ENCODE results near the gene HOXC4. TPM values are rescaled to one million over a fixed set of nuclear protein-coding genes. Genes with fewer than 3 reads are reported as not detected.
"Not testable (repeated sequence)": the region's sequence is repeated elsewhere in the genome, so short reads cannot be mapped to it uniquely, and the experiment has no call there.

Gene HOXC4
- total RNA-seq, 1 donor from 2014 or later, result not detected

DNA sequence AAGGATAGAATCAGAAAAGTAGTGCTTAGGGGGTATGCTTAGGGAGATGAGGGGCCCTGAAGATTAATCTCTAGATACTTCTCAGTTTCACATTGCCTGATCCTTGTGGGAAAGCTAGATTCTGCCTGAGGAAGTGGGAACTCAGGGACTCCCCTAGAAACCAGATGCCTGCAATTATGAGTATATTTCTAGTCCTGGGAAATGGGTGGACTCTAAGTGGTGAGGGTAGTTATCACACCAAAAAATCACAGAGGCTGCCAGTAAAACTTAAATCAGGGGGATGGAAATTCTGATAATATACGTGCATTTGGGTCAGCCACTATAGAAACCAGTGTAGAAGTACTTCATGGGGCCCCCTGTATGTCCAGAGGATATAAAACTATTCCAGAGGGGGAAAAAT, 18.3 kb downstream of the HOXC4 start:
- intact Hi-C loops (cut with DNase I), result no loop called here
- no peak for DNase-seq
- no peak for ATAC-seq (ENCODE audit: poor library complexity)

DNA sequence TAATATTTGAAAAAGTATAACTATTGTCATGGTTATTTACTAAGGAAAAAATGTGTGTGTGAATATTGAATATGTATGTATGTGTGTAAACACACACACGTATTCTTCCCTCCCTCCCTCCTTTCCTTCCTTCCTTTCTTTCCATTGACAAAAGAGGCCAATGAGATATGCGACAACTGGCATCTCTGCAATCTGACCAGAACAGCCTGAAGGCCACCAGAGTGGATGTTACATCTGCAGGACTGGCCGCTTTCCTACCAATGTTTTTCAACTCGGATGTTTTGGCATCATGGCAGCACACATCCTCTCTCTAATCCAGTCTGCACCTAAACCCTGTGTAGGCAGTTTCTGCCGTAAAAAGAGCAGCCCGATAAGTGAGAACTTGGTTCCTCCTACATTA, 20.7 kb downstream of the HOXC4 start:
- no peak for DNase-seq
- intact Hi-C loops (cut with DNase I), result no loop called here

DNA sequence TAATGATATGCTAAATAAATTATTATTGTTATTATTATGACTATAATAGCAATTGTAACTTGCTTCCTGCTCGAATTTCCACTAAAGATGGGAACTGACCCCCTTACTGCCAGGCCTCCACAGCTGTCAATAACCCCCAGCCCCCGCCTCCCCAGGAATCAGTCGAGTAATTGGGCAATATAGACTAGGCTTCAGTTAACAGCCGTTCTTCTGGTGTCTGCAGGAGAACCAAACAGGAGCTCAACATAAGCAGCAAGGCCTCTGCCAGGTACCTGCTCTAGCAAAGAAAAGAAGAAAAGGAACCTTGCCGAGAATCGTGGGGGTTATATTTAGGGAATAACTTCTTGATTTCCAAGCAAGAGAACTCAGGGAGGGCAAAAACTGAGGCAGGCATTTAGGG, 21.8 kb downstream of the HOXC4 start:
- ATAC-seq (ENCODE audit: poor library complexity) (no peak), DNase-seq (no peak)
- intact Hi-C loops (cut with DNase I), result no loop called here

More for the DNA sequence above, 20.7 kb downstream of the HOXC4 start:
- ATAC-seq (ENCODE audit: poor library complexity), result no peak

DNA sequence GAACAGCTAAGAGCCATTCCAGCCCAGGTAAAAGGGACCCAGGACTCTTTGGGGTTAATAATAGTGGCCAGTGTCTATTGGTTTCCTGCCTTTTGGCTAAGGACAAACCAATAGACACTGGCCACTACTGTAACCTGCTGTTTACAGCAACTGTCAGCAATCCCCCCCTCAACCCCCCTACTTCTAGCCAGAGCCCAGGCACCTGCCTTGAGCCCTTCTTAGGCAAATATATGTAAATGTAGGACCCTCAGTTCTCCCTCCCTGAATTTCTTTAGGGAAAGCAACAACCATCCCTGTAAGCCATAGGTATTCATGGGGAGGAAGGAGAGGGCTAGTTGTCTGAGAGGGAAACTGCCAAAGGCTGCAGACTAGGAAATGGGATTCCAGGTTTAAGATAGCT, 22.3 kb downstream of the HOXC4 start:
- ATAC-seq (ENCODE audit: poor library complexity), result no peak
- intact Hi-C loops (cut with DNase I), result no loop called here
- no peak for DNase-seq

DNA sequence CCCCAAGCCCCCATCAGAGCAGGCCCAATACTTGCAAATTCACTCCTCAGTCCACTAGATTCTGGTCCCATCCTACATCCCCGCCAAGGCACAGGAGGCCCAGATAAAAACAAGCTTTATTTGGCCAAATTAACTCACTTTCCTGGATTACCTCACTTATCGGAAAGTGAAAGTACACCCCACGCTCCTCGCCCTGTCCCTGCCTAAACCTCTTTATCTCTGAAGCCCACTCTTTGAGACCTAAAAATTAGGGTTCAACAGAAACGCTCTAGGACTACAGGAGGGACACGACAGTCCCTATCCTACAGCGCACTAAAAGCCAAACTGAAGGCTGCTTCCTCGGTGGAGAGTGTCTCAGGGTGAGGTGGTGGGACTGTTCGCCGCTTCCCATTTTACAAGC, 24.2 kb downstream of the HOXC4 start:
- intact Hi-C loops (cut with DNase I); DNase-seq; ATAC-seq (ENCODE audit: poor library complexity): not testable (repeated sequence)

DNA sequence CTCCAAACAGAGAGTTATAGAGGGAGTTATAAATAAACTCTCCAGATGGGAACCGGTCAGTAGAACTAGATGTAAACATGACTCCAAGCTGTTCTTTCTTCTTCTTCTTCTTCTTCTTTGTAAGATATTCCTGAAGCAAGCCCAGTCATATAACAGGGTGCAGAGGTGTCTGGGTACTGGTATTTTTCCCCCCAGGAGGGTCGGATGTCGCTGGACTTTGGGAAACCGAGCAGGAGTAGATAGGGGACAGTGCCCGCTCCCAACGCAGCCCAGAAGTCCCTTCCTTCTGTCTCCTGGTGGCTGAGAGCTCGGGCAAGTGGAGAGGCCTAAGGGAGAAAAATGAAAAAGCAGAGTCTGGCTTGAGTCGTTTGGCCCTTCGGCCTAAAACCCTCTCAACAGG, 25.5 kb downstream of the HOXC4 start:
- ATAC-seq (ENCODE audit: poor library complexity); DNase-seq; intact Hi-C loops (cut with DNase I): not testable (repeated sequence)

DNA sequence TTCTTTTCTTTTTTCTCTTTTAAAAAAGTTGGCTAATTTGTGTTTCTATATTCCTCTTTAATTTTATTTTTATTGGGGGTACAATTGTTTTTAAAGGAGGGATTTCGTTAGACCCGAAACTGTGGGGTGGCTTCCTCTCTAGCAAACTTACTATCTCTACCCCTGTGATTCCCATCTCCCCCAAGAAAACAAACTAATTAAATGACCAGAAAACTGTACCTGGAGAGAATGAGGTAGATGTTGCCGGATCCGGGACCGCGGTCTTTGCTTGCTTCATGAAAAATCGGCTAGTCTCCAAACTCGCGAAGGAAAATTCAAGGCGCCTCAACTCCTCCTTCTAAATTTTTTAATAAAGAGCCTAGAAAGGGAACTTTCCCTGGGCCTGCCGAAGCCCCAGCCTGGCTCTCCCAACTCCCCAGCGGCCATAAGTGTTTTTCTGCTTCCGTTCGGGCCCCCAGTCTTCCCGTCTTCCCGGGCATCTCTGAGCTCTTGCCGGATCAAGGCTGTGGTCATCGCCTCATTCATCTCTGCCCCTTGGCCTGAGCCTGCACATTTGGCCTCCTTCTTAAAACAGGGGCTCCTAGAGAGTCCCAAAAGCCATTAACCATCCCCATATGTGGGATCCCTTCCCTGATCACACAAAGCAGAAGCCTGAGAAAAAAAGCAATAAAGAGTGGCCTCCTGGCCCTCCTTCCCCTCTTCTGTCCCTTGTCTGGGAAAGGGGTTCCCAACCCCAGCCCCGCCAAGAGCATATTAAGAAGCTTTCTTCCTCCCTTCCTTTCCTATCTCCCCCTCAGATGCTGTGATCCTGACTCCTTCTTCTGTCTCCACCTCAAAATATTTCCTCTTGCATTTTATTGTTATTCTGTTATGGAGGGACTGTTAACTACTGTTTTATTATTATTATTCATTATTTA, 26.6 kb downstream of the HOXC4 start:
- ATAC-seq (ENCODE audit: poor library complexity); intact Hi-C loops (cut with DNase I); DNase-seq: not testable (repeated sequence)

DNA sequence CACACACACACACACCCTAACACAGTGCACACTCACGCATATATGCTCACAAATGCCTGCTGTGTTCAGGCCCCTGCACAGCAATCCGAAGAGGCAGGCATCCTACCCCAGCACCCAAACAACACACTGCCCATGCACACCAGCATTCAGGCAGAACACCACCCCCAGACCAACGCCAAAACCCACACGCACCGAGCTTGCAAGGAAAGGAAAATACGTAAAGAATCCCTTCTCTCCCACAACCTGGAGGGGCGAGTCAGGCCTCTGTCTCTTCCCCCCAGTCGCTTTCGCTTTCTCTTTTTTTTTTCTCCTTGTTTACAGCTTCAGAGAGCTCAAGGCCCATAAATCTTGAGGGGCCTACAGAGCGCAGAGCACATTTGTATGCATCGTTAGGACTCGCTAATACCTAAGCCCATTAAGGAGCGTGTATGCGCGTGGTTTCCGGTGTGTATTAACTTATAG, 27.4 kb downstream of the HOXC4 start:
- intact Hi-C loops (cut with DNase I); DNase-seq; ATAC-seq (ENCODE audit: poor library complexity): not testable (repeated sequence)

DNA sequence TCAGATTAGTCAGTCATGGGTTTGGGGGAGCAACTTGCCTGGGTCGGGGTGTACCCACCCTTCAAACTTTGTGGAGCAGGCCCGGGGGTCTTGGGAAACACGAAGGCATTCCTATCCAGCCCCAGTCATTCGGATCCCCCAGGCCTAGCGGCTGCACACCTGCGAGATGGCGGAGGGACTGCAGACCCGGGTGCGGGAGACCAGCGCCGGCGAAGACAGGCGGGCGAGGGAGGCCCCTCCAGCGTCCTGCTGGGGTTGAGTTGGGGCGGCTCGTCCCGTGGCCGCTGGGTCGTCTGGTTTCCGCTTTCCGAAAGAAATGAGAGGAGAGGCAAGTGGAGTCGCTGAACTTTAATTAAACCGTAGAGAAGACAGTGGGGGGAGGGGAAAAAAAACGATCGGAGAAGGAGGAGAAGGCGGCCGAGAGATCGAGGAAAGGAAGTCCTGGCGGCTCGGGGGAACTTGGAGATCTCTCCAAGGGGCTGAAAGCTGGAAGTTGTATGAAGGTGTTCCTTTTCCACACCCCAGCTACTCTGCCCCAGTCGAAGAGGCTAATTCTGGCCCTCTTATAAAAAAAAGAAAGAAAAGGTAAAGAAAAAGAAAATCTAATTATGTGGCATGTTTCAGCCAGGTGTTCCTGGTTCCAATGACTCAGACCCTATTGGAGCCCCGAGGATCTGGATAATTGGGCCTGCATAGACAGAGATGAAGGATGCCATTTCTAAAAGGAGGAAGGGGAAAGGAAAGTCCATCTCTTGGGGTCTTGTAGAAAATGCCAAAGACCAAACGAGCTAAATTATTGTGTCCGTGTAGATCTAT, 28.2 kb downstream of the HOXC4 start:
- DNase-seq; ATAC-seq (ENCODE audit: poor library complexity); intact Hi-C loops (cut with DNase I): not testable (repeated sequence)

DNA sequence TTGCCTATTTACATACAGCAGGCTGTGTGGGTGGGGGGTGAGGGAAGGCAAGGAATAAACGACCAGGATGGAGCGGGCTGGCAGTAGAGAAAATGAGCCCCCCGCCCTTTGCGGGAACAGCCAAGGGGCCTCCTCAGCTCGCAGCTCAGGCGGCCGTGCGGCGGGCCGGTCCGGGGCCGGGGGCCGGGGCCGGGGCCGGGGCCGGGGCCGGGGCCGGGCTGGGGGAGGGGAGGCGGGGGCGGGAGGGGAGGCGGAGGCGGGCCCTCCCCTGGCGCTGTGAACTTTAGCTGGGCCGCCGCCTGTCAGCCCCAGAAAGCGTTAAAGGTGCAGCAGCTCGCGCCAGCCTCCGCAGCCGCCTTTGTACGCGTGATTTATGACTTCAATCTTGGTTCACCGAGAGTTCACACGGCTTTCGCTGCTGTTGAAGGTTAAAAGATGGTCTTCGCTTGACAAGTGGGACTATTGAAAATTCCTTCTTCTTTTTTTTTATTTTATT, 28.8 kb downstream of the HOXC4 start:
- intact Hi-C loops (cut with DNase I), result no loop called here
- DNase-seq (peak; percentile 52), ATAC-seq (ENCODE audit: poor library complexity) (no peak)

DNA sequence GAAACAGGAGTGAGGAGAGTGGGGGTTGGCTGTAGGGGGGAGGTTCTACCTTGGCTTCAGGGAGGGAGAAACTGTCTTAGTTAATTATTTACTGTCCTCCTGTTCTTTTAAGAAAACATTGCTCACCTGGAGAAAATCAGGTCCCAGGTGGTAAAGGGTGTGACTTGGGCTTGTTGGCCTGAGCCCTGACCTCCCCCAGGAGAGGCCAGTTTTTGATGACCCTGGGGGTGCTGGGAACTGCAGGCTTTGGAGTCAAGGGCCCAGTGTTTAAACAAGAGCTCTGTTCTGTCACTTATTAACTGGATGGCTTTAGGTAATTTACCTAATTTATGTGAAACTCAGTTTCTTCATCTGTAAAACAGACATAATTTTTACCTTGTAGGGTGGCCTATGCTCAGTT, 34.4 kb downstream of the HOXC4 start:
- intact Hi-C loops (cut with DNase I); DNase-seq; ATAC-seq (ENCODE audit: poor library complexity): not testable (repeated sequence)

DNA sequence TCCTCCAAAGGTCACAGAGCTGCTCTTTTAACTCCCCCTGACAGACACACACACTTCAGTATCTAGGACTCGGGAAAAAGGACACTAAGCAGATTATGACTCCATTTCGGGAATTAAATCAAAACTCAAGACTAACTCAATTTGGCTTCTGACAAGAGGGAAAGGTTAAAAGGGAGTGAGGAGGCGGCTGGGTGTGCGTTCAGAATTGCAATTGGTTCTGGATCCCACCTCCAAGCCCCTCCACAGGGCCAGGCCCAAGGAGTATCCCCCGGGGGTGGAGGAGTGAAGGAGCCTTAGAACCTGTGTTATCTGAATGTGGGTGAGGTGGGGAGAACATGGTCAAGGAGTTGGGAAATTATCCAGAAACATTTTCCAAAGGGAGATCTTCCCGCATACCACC, 35.8 kb downstream of the HOXC4 start:
- DNase-seq; intact Hi-C loops (cut with DNase I); ATAC-seq (ENCODE audit: poor library complexity): not testable (repeated sequence)

DNA sequence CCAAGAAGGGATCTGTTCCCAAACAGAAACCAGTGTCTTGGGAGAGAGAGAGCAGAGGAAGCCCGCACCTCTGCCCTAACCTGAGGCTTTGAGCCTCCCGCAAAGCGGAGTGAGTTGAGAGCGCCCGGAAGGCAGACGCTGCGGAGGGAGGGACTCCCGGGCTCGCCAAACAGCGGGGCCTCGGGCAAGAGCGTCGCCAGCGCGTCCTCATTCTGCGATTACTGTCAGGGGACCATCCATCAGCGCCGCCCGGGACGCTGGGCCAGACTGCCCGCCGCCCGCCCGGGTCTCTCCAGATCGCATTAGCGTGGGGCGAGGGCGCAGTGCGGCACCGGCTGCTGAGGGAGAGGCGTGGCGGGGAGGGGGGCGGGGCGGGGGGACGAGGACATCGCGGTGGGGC, 36.7 kb downstream of the HOXC4 start:
- intact Hi-C loops (cut with DNase I); DNase-seq; ATAC-seq (ENCODE audit: poor library complexity): not testable (repeated sequence)

DNA sequence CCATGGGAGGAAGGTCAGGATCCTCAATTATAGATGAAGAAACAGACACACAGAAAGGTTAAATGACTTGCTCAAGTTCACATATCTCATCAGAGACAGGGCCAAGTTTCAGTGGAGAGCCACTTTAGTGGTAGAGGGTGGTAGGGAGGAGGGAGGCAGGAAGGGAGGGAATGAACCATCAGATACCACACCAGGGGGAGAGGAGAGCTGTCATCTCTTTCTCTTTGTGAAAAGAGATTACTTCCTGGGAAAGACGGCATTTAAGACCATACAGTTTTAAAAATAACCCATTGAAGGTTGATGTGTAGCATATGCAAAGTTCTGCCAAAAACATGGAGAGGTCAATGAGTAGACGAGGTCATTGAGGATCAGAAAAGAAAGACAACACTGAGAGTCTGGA, 39.3 kb downstream of the HOXC4 start:
- not testable (repeated sequence) for DNase-seq; ATAC-seq (ENCODE audit: poor library complexity)

DNA sequence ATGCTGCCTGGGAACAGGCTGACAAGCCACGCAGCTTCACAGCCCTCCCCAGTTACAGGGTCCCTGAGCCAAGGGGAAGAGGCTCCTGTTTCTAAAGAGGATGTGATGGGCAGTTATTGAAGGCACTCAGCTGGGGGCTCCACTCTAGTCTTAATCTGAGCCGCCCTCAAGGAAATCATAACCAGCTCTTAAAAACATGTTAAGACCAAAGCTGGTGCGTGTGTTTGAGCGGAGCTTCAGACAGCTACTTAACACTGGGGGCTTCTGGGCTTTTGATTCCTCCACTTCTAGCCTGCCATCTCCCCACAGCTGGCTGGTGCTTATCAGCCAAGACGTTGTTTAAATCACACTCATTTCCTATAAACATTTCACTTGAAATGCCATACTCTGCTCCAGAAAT, 42.3 kb downstream of the HOXC4 start:
- ATAC-seq (ENCODE audit: poor library complexity); DNase-seq; intact Hi-C loops (cut with DNase I): not testable (repeated sequence)

More for the DNA sequence above, 39.3 kb downstream of the HOXC4 start:
- intact Hi-C loops (cut with DNase I), result not testable (repeated sequence)

DNA sequence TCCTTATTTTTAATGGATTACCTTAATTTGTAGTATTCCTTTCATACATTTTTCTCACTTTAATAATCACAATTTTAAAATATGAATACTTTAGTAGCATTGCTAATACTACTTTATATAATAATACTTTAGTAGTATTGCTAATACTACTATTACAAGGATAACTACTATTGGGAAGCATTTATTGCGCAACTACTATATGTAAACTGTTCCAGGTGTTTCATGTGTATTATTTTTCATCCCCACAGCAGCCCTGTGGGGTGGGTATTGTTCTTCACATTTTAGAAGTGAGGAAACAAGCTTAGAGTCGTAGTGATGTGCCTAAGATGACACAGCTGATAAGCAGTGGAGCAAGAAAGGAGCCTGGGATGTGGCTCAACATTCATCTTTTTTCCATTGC, 45.0 kb downstream of the HOXC4 start:
- DNase-seq; intact Hi-C loops (cut with DNase I); ATAC-seq (ENCODE audit: poor library complexity): not testable (repeated sequence)

DNA sequence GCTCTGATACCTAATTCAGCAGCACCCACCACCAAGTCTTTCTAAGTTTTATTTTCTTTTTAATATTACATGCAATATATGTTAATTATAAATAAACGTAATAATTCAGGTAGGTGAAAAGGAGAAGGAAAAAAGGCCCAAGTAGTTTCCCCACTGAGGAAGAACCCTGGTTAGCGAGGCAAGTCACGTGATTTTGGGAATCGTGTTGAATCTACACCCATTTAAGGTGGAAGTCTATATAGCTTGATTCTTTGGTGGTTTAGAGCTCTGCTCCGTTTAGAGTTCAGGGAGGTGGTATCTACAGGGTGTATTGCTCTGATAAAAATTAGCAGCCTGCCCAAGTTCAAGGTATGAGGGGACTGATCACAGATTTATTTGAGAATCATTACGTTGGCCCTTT, 47.0 kb downstream of the HOXC4 start:
- DNase-seq; ATAC-seq (ENCODE audit: poor library complexity); intact Hi-C loops (cut with DNase I): not testable (repeated sequence)

DNA sequence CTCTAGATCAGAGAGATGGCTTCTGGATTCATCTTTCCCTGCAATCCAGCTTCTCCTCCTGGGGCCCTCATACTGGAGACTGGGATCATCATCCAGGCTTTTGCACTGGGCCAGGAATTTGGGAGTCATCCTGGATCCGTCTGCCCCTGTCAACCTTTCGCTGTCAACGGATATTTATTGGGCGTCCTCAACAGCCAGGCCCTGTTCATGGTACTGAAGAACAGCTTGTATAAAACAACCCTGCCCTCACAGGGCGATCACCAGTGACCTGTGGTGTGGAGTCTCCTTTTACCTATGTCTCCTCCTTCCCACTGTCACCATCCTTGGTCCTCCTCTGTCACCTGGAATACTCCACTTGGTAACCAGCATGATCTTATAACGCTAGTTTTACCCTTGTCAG, 48.6 kb downstream of the HOXC4 start:
- DNase-seq; ATAC-seq (ENCODE audit: poor library complexity); intact Hi-C loops (cut with DNase I): not testable (repeated sequence)

DNA sequence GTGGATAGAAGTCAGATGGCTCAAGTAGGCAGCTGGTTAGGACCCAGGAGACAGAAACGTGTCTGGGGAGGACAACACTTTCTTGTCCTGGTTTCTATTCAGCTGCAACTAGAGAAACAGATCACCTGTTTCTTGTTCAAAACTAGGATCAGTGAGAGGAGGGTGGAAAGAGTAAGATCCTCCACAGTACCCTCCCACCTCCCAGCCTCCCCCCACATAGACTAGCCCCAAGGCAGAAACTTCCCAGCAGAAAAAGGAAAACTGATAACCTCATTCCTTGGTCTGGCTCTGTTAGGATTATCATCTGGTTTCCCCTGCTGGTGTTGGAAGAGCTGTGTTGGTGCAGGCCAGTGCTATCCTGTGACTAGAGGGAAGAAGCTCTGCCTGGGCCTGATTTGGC, 50.2 kb downstream of the HOXC4 start:
- intact Hi-C loops (cut with DNase I); ATAC-seq (ENCODE audit: poor library complexity); DNase-seq: not testable (repeated sequence)

Measured in Right ventricle myocardium superior (tissue), 1 donor.